ENCODE measurements around the gene WDR41.

DNA sequence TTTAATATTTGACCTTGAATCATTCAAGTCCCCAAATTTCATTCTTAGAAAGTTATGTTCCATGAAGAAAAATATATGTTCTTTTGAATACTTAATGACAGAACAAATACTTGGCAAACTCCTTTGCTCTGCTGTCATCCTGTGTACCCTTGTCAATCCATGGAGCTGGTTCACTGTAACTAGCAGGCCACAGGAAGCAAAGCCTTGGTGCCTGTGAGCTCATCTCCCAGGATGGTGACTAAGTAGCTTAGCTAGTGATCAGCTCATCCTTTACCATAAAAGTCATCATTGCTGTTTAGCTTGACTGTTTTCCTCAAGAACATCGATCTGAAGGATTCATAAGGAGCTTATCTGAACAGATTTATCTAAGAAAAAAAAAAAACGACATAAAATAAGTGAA, 65.4 kb downstream of the WDR41 start:
- no peak for TF ChIP-seq CTCF (IDR thresholded peaks at IDR 0.05)
- TF ChIP-seq POLR2AphosphoS5 (IDR thresholded peaks at IDR 0.05): no peak
- TF ChIP-seq POLR2A (IDR thresholded peaks at IDR 0.05): no peak

Measured in suprapubic skin (tissue), 4 donors.